Measurements from ENCODE around the gene BMPR1B.
"Not testable (repeated sequence)": the region's sequence is repeated elsewhere in the genome, so short reads cannot be mapped to it uniquely, and the experiment has no call there.

BMPR1B gene

GRCh38 chr4:95049551-95050233 is 291.9 kb downstream of the BMPR1B start:
- no peak for DNase-seq

- no peak for DNase-seq
Measured at GRCh38 chr4:95050980-95051701, 293.4 kb downstream of the BMPR1B start.

DNA sequence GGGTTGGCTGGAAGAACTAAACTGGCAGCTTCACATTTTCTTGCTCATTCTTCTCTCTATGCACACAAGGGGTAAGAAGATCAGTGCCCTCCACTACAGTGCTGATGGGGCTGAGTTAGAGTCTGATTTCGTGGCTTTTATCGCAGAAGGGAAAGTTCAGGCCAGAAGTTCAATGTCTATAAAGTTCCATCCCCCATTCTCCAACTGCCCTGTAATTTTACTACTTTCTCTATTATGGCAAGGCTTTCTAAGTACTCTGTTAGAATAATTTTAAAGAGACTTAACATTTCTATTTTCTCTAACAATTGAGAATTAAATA is 293.9 kb downstream of the BMPR1B start:
- no peak for DNase-seq

- DNase-seq: no peak
Measured at GRCh38 chr4:95058991-95059390, 301.2 kb downstream of the BMPR1B start.

DNA sequence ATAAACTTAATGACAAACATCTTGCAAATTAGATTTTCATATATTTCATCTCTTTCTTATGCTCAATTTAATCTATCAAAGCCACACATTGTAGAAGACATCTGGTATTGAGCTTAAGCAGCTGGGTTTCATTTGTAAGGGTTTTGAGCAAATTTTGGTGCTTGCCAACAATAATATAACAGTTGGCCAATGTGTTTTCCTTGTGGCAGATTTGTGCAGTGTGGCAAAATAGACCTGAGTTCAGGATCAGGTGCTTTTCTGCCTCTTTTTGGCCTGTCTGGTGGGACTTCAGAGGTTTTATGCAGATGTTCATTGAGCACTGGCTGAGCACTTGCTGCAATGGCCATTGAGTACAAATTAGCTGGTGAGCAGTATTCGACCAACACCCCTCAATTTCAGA is 301.9 kb downstream of the BMPR1B start:
- no peak for DNase-seq

DNA sequence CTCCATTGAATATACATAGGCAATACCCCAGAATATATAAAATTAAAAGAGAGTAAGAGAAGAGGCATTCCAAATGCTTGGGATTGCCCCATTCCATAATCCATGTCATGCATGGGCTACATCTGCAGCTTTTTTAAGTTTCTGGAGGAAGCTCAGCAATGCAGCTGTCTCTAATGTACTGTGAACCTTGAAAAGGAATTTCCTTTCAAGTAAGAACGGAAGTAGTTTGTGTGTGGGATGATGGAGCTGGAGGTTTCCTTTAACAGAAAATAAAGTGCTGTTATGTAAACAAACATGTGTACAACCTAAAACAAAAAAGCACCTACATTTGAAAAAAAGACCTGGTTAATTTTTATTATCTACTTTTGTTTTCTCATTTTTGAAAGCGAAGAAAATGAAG is 303.5 kb downstream of the BMPR1B start:
- no peak for DNase-seq

DNA sequence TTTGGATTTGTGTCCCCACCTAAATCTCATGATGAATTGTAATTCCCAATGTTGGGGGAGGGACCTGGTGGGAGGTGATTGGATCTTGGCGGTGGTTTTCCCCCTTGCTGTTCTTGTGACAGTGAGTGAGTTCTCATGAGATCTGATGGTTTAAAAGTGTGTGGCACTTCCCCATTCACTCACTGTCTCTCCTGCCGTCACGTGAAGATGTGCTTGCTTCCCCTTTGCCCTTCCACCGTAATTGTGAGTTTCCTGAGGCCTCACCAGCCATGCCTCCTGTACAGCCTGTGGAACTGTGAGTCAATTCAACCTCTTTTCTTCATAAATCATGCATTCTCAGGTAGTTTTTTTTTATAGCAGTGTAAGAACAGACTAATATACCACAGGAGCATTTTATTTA is 304.0 kb downstream of the BMPR1B start:
- DNase-seq: not testable (repeated sequence)

DNA sequence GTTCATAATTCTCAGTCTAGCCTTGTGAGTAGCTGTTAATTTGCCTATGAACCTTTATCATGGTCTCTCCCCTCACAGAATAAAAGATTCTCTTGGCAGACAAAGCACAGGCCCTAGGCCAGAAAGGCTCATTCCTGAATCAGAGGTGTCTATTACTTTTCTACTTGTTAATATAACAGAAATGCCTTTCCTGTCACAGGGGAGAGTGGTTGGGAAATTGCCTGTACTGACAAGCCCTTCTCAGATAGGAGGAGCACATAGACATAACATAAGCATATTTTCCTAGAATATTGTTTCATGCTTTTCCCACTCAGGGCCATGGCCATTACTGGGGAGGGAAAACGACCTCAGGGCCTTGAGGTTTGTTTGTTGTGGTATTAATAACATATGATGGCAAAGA is 308.3 kb downstream of the BMPR1B start:
- DNase-seq: no peak

DNA sequence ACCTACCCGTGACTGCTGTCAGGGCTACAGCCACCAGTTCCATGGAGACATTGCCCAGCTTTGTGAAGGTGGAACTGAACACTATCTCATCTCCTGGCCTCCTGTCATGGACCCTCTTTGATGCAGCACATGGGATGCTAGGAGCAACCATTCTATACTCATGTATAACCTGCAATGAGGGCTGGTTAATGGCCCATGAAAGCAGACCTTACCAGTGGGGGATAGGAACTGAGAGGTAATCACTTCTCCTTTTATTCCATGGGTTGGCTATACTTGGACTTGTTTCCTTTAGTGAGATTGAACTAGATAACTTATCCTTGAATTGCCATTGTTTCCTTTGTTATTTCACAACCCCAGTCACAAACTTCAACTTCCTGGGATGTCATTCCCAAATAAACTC is 310.6 kb downstream of the BMPR1B start:
- DNase-seq: no peak

DNA sequence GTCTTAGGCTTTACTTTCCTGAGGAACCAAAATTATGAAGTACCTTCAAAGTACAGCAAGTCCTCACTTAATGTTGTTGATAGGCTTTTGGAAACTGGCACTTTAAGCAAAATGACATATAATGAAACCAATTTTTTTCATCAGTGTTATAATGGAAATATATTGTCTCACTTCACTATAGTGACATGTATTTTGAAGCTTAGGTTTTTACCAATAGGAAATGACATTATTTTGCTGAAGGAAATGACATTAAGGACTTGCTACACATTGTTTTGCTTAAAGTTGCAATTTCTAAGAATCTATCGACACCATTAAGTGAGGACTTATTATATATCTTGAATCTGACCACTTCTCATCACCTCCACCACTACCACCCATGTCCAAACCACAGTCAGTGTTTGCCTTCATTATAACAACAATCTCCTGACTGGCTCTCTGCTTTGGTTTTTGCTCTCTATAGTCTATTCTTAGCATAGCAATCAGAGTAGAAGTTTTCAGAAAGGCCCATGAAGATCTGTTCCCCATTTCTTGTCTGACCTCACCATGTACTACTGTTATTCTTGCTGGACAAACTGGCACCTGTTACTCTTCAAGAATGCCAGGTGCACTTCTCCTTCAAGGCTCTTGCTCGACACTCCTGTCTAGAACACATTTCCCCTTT is 311.2 kb downstream of the BMPR1B start:
- DNase-seq: no peak

DNA sequence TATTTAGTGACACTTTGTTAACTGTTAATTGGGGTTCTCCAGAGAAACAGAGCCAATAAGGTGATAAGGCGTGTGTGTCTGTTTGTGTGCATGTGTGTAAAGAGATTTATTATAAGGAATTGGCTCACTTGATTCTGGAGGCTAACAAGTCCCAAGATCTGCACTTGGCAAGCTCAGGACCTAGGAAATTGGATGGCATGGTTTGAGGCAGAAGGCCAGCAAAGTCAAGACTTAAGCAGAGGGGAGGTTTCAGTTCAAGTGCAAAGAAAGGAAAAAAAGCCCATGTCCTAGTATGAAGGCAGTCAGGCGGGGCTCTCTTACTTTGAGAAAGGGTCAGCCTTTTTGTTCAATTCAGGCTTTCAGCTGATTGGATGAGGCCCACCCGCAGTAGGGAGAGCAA is 314.1 kb downstream of the BMPR1B start:
- DNase-seq: no peak

DNA sequence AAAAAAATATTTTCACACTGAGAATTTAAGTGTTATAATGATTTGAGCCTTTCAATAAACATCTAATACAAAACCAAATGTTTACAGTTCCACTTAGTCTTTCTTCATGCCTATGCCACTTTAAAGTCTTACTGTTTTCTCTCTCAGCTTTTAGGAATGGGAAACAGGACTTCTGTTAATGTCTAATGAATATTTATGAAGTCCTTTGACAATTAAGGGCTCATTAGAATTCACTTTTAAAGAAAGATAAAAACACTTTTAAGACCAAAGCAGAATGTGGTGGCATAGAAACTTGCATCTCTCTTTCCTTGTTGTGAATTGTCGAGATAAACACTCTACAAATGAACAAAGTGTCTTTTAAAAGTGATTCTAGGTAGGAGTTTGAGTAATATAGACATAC is 315.9 kb downstream of the BMPR1B start:
- no peak for DNase-seq

- DNase-seq: no peak
Measured at GRCh38 chr4:95077864-95078263, 320.1 kb downstream of the BMPR1B start.

GRCh38 chr4:95080969-95081368 is 323.2 kb downstream of the BMPR1B start:
- DNase-seq: no peak

DNA sequence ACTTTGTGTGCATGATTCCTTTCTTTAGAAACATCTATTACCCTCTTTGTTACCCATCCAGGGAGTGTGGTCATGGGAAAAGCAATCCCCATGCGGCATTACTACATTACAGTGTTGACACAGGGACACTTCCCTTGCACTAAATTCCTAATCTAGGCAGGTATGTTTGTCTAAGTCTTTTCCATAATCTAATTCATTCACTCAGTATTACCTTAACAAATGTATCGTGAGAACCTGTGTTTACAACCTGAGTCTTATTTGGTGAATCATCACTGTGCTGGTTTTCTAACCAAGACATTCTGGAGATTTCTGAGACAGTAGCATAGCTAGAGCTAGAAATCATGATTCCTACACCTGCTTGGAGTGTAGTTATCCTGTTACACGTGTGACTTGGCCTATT is 326.8 kb downstream of the BMPR1B start:
- DNase-seq: no peak

DNA sequence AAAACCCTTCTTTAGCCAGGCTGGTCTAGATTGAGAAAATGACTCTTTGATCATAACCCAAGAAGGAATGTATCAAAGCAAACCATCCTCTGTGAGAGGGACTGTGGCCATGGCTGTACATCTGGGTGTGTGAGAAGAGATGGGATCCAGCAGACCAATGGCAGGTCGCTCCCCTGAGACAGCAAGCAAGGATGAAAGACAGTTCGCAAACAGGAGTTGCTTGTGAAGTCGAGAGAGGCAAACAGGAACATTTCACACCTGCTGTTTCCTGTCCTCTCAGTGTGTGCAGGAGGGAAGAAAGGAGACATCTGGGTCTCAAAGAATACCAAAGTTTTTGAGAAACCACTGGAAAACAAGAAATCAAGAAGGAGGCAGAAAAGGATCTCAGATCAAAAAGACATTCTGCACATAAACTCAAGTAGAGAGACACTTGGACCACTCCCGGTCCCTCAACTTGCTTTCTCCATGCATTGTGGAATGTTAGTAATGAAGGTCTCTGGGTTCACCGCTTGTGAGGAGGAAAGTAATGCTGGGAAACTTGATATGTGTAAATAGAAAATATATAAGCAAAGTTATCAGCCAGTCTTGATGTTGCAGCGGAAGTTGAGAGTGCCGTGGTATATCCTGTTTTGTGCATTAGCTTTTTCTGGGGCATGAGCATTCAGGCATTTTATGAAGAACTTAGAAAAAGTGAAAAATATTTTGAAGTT is 327.5 kb downstream of the BMPR1B start:
- no peak for DNase-seq

DNA sequence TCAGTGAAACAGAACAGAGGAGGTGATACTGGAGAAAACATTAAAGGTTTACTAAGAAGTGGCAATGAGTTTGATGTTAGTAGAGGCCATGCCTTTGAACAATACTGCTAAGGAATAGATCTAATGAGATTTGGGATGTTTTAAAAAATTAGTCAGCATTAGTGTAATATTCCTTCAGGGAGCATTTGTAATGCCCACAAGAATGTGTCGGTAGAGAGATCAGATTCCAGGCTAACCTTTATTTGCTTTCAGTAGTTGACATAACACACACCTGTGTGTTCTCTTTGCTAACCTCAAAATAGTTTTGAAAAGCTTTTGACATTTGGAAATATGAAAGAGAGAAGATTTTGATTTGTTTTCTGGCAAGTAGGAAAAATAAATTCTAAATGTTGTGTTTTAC is 328.8 kb downstream of the BMPR1B start:
- no peak for DNase-seq

- no peak for DNase-seq
Measured at GRCh38 chr4:95087657-95088455, 330.1 kb downstream of the BMPR1B start.

GRCh38 chr4:95091272-95091671 is 333.5 kb downstream of the BMPR1B start:
- no peak for DNase-seq

DNA sequence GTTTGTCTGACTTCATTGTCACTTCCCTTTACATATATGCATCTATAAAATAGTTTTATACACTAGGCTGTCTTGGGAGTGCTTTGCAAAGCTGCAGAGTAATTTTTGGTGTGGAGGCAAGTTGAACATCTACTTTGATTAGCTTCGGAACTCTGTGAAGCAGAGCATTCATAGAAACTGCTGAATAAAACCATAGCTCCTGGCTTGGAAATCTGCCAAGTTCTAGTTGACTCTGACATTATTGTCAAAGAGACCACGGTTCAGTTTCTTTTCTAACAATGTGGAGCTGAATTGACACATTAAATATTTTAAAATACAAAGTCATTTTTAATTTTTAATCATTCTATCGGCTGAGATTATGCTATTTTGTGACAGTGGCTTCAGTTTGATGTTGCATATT is 335.0 kb downstream of the BMPR1B start:
- DNase-seq: no peak

GRCh38 chr4:95093460-95093859 is 335.7 kb downstream of the BMPR1B start:
- DNase-seq: no peak

DNA sequence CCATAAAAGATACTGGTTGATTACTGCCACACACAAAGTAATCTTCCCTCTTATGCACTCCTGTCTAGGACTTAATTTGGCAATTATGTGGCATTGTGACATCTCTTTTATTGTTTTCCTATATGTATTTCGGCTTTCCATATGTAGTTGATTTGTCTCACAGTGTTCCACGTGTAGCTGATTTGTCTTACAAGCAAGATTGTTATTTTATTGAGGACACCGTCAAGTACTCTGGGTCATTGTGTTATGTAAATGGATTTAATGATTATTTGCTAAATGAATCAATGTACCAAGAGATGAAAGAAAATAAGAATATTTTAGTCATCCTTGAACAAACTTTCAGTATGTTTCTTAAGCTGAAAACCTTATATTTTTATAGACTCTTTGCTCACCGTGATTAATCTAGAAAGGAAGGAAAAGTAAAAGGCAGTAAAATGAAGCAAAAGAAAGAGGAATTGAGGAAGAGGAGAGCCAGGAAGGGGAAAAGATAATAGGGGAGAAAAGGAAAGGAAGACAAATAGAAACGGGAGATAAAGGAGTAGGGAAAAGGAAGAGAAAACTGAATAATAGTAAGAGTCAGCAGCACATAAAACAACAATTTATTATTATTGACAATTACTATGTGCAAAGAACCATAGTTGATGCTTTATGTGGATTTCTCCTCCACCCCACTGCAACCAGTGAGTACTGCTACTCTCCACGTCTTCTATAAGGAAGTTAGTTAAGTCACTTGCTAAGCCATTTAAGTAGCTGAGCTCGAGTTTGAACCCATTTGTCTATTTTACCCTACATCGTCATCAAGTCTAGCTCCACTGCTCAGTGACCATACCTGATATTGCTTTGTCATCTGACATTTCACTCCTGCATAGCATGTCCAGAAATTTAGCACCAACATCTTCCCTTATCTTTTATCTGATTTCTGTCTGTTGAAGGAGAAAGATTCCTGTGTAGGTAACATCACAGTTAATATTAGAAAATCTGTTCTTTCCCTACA is 336.5 kb downstream of the BMPR1B start:
- DNase-seq: no peak

Data from CD4-positive, alpha-beta T cell treated with Interleukin-15 for 1 hour (primary cell).